ENCODE results near the gene WDR43. TPM values are rescaled to one million over a fixed set of nuclear protein-coding genes. Genes with fewer than 3 reads are reported as not detected.
"Not testable (repeated sequence)": the region's sequence is repeated elsewhere in the genome, so short reads cannot be mapped to it uniquely, and the experiment has no call there.

The WDR43 gene
- total RNA-seq, 6 donors from 2014 or later, result 20.4 to 54.7 (median 33.7) TPM

GRCh38 chr2:28972778-28973335 is 78.4 kb downstream of the WDR43 start:
- WGBS, 2 donors, result 61 to 76% methylated on average over 6 of the region's 6 CpGs
- ATAC-seq (ENCODE audit: low FRiP score in 2 of 2) (no peak), DNase-seq (no peak)
- Histone ChIP-seq H3K27ac (no peak overlapping the region), H3K9me3 (peaks cover 0 to 4% (median 0%) of the 10 kb centered on the region in 4 donors), H3K27me3 (no peaks in the 10 kb centered on the region), H3K36me3 (no peaks in the 10 kb centered on the region), H3K4me1 (no peaks in the 10 kb centered on the region), H3K4me3 (no peak overlapping the region)
- TF ChIP-seq CTCF (IDR thresholded peaks at IDR 0.05) (no peak), POLR2A (IDR thresholded peaks at IDR 0.05) (no peak), EP300 (IDR thresholded peaks at IDR 0.05) (no peak), POLR2AphosphoS5 (IDR thresholded peaks at IDR 0.05) (no peak)

- Histone ChIP-seq H3K27ac (no peak overlapping the region), H3K4me3 (no peak overlapping the region), H3K4me1 (no peaks in the 10 kb centered on the region), H3K27me3 (no peaks in the 10 kb centered on the region), H3K36me3 (no peaks in the 10 kb centered on the region), H3K9me3 (peaks cover 0 to 4% (median 0%) of the 10 kb centered on the region in 4 donors)
- WGBS, 2 donors, result 89% methylated on average over 4 of the region's 4 CpGs
- ATAC-seq (ENCODE audit: low FRiP score in 2 of 2) (no peak), DNase-seq (no peak)
- TF ChIP-seq POLR2AphosphoS5 (IDR thresholded peaks at IDR 0.05) (no peak), EP300 (IDR thresholded peaks at IDR 0.05) (no peak), POLR2A (IDR thresholded peaks at IDR 0.05) (no peak), CTCF (IDR thresholded peaks at IDR 0.05) (no peak)
These were observed 79.8 kb downstream of the WDR43 start for GRCh38 chr2:28974252-28974651.

GRCh38 chr2:28975671-28976070 is 81.2 kb downstream of the WDR43 start:
- WGBS, 2 donors, result 72 to 80% methylated on average over 1 of the region's 1 CpG

GRCh38 chr2:28976584-28976983 is 82.1 kb downstream of the WDR43 start:
- Histone ChIP-seq H3K27ac (no peak overlapping the region), H3K4me1 (no peaks in the 10 kb centered on the region), H3K36me3 (no peaks in the 10 kb centered on the region), H3K4me3 (no peak overlapping the region), H3K27me3 (no peaks in the 10 kb centered on the region), H3K9me3 (peaks cover 0 to 4% (median 0%) of the 10 kb centered on the region in 4 donors)
- DNase-seq (no peak), ATAC-seq (ENCODE audit: low FRiP score in 2 of 2) (peak; percentile 31 to 38)
- WGBS, 2 donors, result 68% methylated on average over 3 of the region's 3 CpGs; no CpG with 5 or more reads in 1 of the 2 donors
- TF ChIP-seq EP300 (IDR thresholded peaks at IDR 0.05) (no peak), POLR2A (IDR thresholded peaks at IDR 0.05) (no peak)

More at GRCh38 chr2:28975671-28976070, 81.2 kb downstream of the WDR43 start:
- Histone ChIP-seq H3K27ac (no peak overlapping the region), H3K4me1 (no peaks in the 10 kb centered on the region), H3K36me3 (no peaks in the 10 kb centered on the region), H3K27me3 (no peaks in the 10 kb centered on the region), H3K9me3 (peaks cover 0 to 4% (median 0%) of the 10 kb centered on the region in 4 donors), H3K4me3 (no peak overlapping the region)
- DNase-seq (no peak), ATAC-seq (ENCODE audit: low FRiP score in 2 of 2) (no peak)
- no peak for TF ChIP-seq EP300 (IDR thresholded peaks at IDR 0.05)
- no peak for TF ChIP-seq POLR2A (IDR thresholded peaks at IDR 0.05)
- no peak for TF ChIP-seq CTCF (IDR thresholded peaks at IDR 0.05)
- TF ChIP-seq POLR2AphosphoS5 (IDR thresholded peaks at IDR 0.05), result no peak

- no peaks in the 10 kb centered on the region for H3K4me1 ChIP-seq
- no peak overlapping the region for H3K27ac ChIP-seq
- H3K9me3 ChIP-seq, result peaks cover 0 to 4% (median 0%) of the 10 kb centered on the region in 4 donors
- WGBS, 2 donors, result 79 to 81% methylated on average over 9 to 10 of the region's 10 CpGs
- H3K27me3 ChIP-seq, result no peaks in the 10 kb centered on the region
- no peak for ATAC-seq (ENCODE audit: low FRiP score in 2 of 2)
- DNase-seq, result peak in 1 of 2 donors; percentile 25
- TF ChIP-seq POLR2AphosphoS5 (IDR thresholded peaks at IDR 0.05) (no peak), CTCF (IDR thresholded peaks at IDR 0.05) (no peak), EP300 (IDR thresholded peaks at IDR 0.05) (no peak), POLR2A (IDR thresholded peaks at IDR 0.05) (no peak)
- no peak overlapping the region for H3K4me3 ChIP-seq
- H3K36me3 ChIP-seq, result no peaks in the 10 kb centered on the region
These were observed 82.9 kb downstream of the WDR43 start for GRCh38 chr2:28977176-28977875.

- peak in 1 of 2 donors; percentile 52 for DNase-seq
- not testable (repeated sequence) for H3K36me3 ChIP-seq; H3K4me3 ChIP-seq; H3K27me3 ChIP-seq; H3K4me1 ChIP-seq; H3K27ac ChIP-seq; ATAC-seq (ENCODE audit: low FRiP score in 2 of 2); H3K9me3 ChIP-seq
- 85 to 95% methylated on average over 8 of the region's 8 CpGs for WGBS, 2 donors
These were observed 83.5 kb downstream of the WDR43 start for GRCh38 chr2:28978001-28978400.
